22Rv1 (cell line): ENCODE data around the gene ARHGEF28.

Experiments used
- H3K27ac ChIP-seq: fragments of 450-650 bp; 2 replicates; pipeline ENCODE4 v1.5.1; 2017
- ZFX ChIP-seq: fragments of 450-650 bp; IDR thresholded peaks from 2 replicates; pipeline ENCODE4 v1.6.1; 2017; ENCODE audit warnings: antibody characterized with exemption, borderline replicate concordance
- TF ChIP-seq, protein P1 (sequence below): fragments of 450-650 bp; IDR thresholded peaks from 2 replicates; pipeline ENCODE4 v1.5.1; 2017; ENCODE audit warnings: mild to moderate bottlenecking

Gene ARHGEF28

DNA sequence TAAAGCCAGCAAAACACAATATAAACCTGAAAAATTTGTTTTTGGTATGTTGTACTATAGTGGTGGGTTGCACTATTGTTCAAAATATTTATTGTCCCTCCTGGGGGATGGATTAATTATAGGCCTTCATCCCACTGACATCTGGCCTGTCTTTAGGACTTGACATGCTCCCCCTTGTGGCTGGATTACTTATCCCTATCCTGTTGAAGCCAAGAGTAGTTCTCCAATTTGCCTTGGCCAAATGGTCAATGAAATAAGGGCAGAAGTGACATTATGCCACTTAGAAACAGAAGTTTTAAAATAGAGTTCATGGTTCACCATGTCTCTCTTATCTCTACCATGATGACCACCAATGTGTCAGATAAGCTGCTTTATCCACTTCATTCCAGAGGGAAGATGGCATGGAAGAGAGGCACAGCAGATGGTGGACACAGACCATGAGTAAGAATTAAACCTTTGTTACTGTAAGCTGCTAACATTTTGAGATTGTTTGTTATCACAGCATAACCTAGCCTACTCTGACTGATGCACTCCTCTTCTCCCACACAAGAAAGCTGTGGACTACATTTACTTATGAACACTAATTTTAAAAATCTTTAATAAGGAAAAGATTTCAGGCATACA, 29.2 kb upstream of the ARHGEF28 start:
- TF ChIP-seq, protein P1, sequence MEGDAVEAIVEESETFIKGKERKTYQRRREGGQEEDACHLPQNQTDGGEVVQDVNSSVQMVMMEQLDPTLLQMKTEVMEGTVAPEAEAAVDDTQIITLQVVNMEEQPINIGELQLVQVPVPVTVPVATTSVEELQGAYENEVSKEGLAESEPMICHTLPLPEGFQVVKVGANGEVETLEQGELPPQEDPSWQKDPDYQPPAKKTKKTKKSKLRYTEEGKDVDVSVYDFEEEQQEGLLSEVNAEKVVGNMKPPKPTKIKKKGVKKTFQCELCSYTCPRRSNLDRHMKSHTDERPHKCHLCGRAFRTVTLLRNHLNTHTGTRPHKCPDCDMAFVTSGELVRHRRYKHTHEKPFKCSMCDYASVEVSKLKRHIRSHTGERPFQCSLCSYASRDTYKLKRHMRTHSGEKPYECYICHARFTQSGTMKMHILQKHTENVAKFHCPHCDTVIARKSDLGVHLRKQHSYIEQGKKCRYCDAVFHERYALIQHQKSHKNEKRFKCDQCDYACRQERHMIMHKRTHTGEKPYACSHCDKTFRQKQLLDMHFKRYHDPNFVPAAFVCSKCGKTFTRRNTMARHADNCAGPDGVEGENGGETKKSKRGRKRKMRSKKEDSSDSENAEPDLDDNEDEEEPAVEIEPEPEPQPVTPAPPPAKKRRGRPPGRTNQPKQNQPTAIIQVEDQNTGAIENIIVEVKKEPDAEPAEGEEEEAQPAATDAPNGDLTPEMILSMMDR = peak; percentile 89
- TF ChIP-seq ZFX = no peak
- no peak overlapping the region for H3K27ac ChIP-seq

DNA sequence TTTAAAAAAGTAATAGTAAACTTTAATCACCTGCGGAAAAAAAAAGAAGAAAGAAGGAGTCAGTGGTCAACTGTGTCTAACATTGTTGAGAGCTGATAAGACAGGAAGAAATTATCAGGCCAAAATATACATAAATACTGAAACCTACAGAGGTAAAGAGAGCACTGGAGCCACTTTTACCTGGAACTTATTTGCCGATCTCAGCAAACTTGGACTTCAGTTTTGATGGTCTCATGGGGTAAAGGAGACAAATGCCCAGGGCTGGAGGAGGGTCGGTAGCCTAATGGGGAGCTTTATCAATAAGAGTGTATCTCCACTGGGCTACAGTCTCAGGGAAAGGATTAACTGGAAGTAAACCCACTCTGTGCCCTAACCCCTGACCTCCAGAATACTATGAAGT, 26.6 kb upstream of the ARHGEF28 start:
- TF ChIP-seq, protein P1 = no peak
- H3K27ac ChIP-seq = no peak overlapping the region

DNA sequence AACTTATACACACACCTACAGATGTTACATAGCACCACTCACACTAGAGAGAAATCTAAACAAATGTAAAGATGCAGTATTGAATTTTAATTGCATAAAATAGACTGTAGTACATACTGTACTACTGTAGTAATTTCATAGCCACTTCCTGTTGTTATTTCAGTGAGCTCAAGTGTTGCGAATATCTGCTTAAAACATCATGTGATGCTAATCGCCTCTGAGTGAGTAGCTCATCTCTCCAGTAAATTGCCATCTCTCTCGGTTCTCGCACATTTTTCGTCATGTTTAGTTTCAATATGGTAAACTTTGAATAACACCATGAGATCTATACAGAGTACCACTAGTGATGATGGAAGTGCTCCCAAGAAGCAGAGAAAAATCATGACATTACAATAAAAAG, 22.0 kb upstream of the ARHGEF28 start:
- H3K27ac ChIP-seq = no peak overlapping the region
- TF ChIP-seq ZFX = no peak

DNA sequence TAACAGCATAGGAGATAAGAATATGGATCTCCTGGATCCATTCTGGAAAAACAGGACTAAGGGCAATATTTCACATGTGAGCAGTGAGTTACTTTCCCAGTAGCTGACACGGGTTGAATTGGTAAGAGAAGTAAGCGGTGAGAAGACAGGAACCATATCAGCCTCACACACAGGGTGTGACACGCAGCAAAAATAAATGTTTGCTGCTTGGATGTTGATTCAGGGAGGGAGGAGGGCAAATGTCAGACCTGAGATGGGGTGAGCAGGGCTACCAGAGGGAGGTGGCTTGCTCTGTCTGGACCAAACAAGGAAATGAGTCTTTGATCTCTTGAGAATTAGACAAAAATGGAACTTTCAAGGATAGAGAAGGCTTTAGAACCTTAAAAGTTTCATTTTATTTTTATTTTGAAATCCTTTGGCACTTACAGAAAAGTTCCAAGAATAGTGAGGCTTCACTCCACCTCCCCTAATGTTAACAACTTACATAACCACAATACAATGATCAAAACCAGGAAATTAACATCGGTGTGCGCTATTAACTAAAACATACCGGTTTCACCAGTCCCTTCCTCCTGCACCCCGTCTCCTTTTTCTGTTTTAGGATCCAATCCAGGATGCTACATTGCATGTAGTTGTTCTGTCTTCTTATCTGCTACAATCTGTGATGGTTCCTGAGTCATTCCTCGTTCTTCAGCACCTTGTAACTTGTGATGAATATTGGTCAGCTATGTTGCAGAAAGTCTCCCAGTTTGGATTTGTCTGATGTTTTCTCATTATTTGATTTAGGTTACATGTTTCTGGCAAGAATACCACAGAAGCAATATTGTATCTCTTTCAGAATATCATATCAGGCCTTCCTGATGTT, 20.5 kb upstream of the ARHGEF28 start:
- TF ChIP-seq, protein P1 = no peak
- TF ChIP-seq ZFX = no peak
- peak overlapping the region; percentile 52 for H3K27ac ChIP-seq

DNA sequence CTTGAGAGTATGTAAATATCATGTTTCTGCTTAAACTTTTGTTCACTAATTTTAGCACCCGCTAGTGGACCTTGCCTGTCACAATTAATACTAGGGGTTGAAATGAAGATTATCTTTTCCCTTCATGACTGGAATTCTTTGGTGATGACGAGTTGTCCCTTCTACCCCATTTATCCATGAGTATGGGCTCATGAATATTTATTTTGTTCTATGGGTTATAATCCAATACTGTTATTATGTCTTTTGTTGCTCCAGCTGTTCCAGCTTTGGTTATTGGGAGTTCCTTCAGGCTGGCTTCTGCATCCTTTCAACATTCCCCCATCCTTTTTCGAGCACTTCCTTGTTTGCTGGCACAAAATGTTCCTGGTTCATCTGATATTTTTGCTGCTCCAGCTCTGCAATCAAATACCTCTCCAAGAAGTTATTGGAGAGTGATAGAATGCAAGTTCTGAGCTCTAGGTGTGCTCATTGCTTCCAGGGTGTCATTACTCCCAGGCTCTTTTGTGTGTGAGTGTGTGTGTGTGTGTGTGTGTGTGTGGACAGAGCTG, 19.7 kb upstream of the ARHGEF28 start:
- peak overlapping the region; percentile 52 for H3K27ac ChIP-seq
- TF ChIP-seq, protein P1 = no peak
- TF ChIP-seq ZFX = no peak

DNA sequence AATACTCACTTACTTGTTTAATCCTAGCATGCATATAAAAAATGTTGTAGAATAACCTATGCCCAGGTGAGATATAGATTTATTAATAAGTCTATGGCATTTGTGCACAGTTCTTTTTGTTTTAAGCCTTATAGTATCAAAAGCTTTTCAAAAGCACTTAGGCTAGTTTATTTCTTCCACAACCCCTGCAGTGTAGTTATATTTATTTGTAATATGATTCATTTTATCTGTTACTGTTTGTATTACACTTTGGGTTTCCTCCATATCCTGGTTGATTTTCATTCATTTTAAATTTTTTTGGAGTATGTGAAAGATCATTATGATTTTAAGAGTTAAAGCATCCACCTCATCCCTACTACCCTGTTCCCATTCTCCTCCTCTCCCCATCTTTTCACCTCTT, 18.8 kb upstream of the ARHGEF28 start:
- TF ChIP-seq ZFX = no peak
- TF ChIP-seq, protein P1 = no peak
- H3K27ac ChIP-seq = peak overlapping the region; percentile 52

DNA sequence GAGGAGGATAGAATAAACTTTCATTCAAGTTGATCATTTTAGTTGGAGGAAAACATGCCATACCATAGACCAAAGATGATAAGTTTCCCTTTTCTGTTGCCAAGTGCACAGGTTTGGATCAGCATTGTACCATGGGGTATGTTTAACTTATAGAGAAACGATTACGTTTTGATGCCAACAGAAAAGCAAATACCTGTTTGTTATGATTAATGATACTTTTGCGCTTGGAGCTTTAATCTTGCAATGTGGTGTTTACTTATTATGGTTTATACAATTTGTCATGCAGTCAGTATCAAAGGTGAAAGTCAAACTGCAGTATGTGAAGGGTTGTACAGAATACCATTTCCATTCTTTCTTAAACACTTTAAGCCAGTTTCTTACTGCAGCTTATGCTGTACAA, 13.2 kb upstream of the ARHGEF28 start:
- no peak overlapping the region for H3K27ac ChIP-seq
- TF ChIP-seq, protein P1 = no peak
- no peak for TF ChIP-seq ZFX
